Sigmoid colon (tissue), 4 donors: ENCODE measurements around the gene SLC6A19.
A peak's percentile ranks its signal among the peaks of the same experiment; 100 is the strongest.

ENCODE experiments used
- CTCF ChIP-seq, 4 experiments: fragments of 450-650 bp in 3 of 4; fragments of 200-600 bp in 1 of 4; IDR thresholded peaks; one replicate each; pipeline ENCODE4 v1.5.1; 2016 to 2019; ENCODE audit warnings: antibody characterized with exemption in 4 of 4, mild to moderate bottlenecking in 3 of 4, moderate library complexity in 2 of 4
- POLR2A ChIP-seq, 2 donors: fragments of 450-650 bp; IDR thresholded peaks; one replicate each; pipeline ENCODE4 v1.6.1; 2016; ENCODE audit warnings: antibody characterized with exemption in 2 of 2, mild to moderate bottlenecking in 2 of 2, moderate library complexity in 2 of 2
- POLR2AphosphoS5 ChIP-seq, 4 donors: sonication (generic); formaldehyde crosslinking; IDR thresholded peaks; one replicate each; pipeline ENCODE4 v1.6.1; 2017; ENCODE audit warnings: antibody characterized with exemption in 4 of 4

- TF ChIP-seq CTCF (IDR thresholded peaks at IDR 0.05) (no peak), POLR2AphosphoS5 (IDR thresholded peaks at IDR 0.05) (peak in 2 of 4 donors; percentile 21 to 31), POLR2A (IDR thresholded peaks at IDR 0.05) (no peak)
These were observed 30.0 kb upstream of the SLC6A19 start for GRCh38 chr5:1171340-1171941.
